A673 (cell line): Measurements from ENCODE around the gene ANKRD50. TPM values are rescaled to one million over a fixed set of nuclear protein-coding genes. Genes with fewer than 3 reads are reported as not detected.
A peak's percentile ranks its signal among the peaks of the same experiment; 100 is the strongest.

Experiments used
- BruUV-seq: library from RNA; stranded (reverse); fragments of 400-500 nt; replicated peaks from 2 replicates; lab custom pipeline; 2021; lab: Mats Ljungman, UMichigan
- CTCF ChIA-PET: fragments of 300-600 bp; sonication (Branson Sonifier 250); formaldehyde crosslinking; loops from one replicate; lab custom pipeline; 2022; ENCODE audit warnings: antibody characterized with exemption; lab: Charles Lee
- POLR2A ChIA-PET: fragments of 300-600 bp; sonication (Branson Sonifier 250); formaldehyde crosslinking; loops from one replicate; lab custom pipeline; 2022; ENCODE audit warnings: antibody characterized with exemption; ENCODE audit not compliant: low non-redundant PET; lab: Charles Lee
- DNase-seq: peaks from one replicate; pipeline ENCODE4 v3.0.0-alpha.2; 2015; ENCODE audit warnings: low spot score
- H3K27ac ChIP-seq: fragments of 200-600 bp; sonication (generic); 2 replicates; pipeline ENCODE4 v1.5.1; 2016; ENCODE audit warnings: mixed run types, low read depth, mild to moderate bottlenecking, mixed read lengths, antibody characterized with exemption, low read length; ENCODE audit not compliant: poor library complexity, severe bottlenecking
- H3K27me3 ChIP-seq: fragments of 200-600 bp; sonication (generic); replicated peaks from 2 replicates; pipeline ENCODE4 v1.6.1; 2017; ENCODE audit warnings: mixed run types, low read depth, mild to moderate bottlenecking, mixed read lengths, antibody characterized with exemption, low read length; ENCODE audit not compliant: insufficient read depth, poor library complexity
- H3K36me3 ChIP-seq: fragments of 200-600 bp; sonication (generic); 2 replicates; pipeline ENCODE4 v1.6.1; 2016; ENCODE audit warnings: mixed run types, mild to moderate bottlenecking, mixed read lengths, antibody characterized with exemption, low read length; ENCODE audit not compliant: insufficient read depth, poor library complexity, severe bottlenecking
- H3K4me1 ChIP-seq: fragments of 200-600 bp; sonication (generic); 2 replicates; pipeline ENCODE4 v1.6.1; 2017; ENCODE audit warnings: mixed run types, mild to moderate bottlenecking, mixed read lengths, antibody characterized with exemption, low read length; ENCODE audit not compliant: insufficient read depth, poor library complexity, severe bottlenecking
- H3K4me3 ChIP-seq: fragments of 200-600 bp; sonication (generic); 2 replicates; pipeline ENCODE4 v1.5.1; 2016; ENCODE audit warnings: low read depth, mixed run types, mild to moderate bottlenecking, mixed read lengths, low read length; ENCODE audit not compliant: poor library complexity, severe bottlenecking
- H3K9me3 ChIP-seq: fragments of 200-600 bp; sonication (generic); 2 replicates; pipeline ENCODE4 v1.6.1; 2016; ENCODE audit warnings: mixed run types, low read depth, mild to moderate bottlenecking, mixed read lengths, antibody characterized with exemption, low read length; ENCODE audit not compliant: poor library complexity, severe bottlenecking
- EZH2 ChIP-seq: fragments of 200-600 bp; sonication (generic); IDR thresholded peaks from 2 replicates; pipeline ENCODE4 v1.6.1; 2017; ENCODE audit warnings: borderline replicate concordance, low read depth, mild to moderate bottlenecking, mixed read lengths, antibody characterized with exemption, low read length; ENCODE audit not compliant: poor library complexity, severe bottlenecking
- intact Hi-C: fragments of 100-400 bp; cut with micrococcal nuclease; formaldehyde crosslinking; loops from one replicate; pipeline ENCODE4 v1.10.0; 2022; ENCODE audit not compliant: unreplicated experiment
- total RNA-seq: library from RNA; stranded (reverse); gene quantifications from 2 replicates; pipeline ENCODE4 v1.2.3, GENCODE V29; 2021
- TF ChIP-seq, protein P1 (sequence below): fragments of 300-800, 200-600 bp; sonication (generic); conservative IDR thresholded peaks from 2 replicates; pipeline ENCODE4 v1.5.1; 2017; ENCODE audit warnings: low read depth, mild to moderate bottlenecking, antibody characterized with exemption, low read length, moderate library complexity, mixed read lengths

The ANKRD50 gene
- total RNA-seq, 1 experiment from 2014 or later = 18.4 TPM

DNA sequence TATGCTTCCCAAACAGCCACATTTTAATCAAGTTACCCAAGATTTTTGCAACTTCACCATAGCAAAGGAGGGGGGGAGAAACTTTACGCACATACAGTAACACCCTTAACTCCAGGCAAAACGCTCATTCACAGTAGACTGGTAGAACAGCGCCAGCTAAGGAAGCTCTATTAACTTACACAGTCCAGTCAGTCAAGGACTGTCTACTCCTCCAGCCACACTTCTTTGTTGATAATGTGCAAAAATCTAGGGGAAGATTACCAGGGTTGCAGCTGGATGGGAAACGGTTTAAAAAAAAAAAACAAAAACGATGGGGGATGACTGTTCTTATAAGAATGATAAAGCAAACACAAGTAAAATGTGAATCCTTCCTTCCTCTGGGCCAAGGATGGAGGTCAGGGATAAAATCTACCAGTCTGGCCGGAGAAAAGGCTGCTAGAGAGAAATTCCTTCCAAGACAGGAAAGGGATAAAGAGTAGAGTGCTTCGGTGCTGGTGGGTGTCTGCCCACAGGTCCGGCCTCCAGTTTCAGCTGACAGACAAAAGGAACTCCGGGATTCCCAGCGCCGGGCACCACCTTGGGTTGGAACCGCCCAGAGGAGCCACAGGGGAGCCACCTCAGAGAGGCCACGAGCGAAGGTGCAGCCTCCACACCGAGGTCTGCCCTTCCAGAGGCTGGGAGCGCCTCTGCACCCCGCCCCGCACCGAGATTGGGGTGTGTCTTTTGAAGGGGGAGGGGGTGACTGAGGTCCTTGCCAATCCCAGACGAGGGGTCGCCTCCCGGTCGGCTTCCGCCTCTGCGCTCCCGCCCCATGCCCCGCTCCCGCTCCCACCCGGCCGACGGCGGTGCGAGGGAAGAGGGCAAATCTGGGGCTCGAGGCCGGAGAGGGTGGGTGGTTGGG lies 811 bp downstream of the ANKRD50 start:
- BruUV-seq = no TSS peak
- intact Hi-C loops = loop anchor here (2.0 to 10.0 kb wide), 4 partner anchors 233 to 531 kb away; no protein-coding TSS in a partner anchor
- peak; percentile 62 for DNase-seq
- ChIA-PET POLR2A (interaction anchor here (0.5 kb wide), 1 partner anchor 27 kb away, joined by 7 read pairs; no protein-coding TSS in a partner anchor), CTCF (no interaction called here)
- Histone ChIP-seq H3K27me3 (no peaks in the 10 kb centered on the region), H3K27ac (peak overlapping the region; percentile 89), H3K9me3 (no peaks in the 10 kb centered on the region), H3K36me3 (peaks cover 5% of the 10 kb centered on the region), H3K4me3 (peak overlapping the region; percentile 92), H3K4me1 (peaks cover 21% of the 10 kb centered on the region)
- no peak for TF ChIP-seq EZH2
- TF ChIP-seq, protein P1, sequence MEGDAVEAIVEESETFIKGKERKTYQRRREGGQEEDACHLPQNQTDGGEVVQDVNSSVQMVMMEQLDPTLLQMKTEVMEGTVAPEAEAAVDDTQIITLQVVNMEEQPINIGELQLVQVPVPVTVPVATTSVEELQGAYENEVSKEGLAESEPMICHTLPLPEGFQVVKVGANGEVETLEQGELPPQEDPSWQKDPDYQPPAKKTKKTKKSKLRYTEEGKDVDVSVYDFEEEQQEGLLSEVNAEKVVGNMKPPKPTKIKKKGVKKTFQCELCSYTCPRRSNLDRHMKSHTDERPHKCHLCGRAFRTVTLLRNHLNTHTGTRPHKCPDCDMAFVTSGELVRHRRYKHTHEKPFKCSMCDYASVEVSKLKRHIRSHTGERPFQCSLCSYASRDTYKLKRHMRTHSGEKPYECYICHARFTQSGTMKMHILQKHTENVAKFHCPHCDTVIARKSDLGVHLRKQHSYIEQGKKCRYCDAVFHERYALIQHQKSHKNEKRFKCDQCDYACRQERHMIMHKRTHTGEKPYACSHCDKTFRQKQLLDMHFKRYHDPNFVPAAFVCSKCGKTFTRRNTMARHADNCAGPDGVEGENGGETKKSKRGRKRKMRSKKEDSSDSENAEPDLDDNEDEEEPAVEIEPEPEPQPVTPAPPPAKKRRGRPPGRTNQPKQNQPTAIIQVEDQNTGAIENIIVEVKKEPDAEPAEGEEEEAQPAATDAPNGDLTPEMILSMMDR = peak; percentile 42; the same call in 1 of the 2 replicates

DNA sequence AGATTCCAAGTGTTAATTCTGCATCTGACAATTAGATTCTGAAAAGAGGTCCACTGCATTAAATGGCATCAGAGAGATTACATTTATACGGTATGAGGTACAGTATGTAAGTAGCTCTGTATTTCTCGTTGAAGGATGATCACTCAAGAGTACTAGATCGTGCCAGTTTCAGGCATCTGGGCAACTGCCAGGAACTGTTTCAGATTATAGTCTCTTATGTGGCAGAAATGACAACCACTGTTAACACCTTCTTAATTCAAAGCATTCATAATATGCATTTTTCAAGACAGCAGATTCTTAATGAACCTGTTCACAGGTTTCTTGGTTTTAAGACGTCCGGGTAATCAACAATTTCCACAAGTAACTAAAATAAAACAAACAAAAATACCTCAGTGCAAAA lies 1.6 kb downstream of the ANKRD50 start:
- no peak for TF ChIP-seq EZH2
- TF ChIP-seq, protein P1 = no peak
- Histone ChIP-seq H3K27me3 (no peaks in the 10 kb centered on the region), H3K9me3 (no peaks in the 10 kb centered on the region), H3K4me1 (peaks cover 21% of the 10 kb centered on the region), H3K27ac (no peak overlapping the region), H3K4me3 (peak overlapping the region; percentile 92), H3K36me3 (peaks cover 8% of the 10 kb centered on the region)
- ChIA-PET POLR2A (interaction anchor here (0.5 kb wide), 1 partner anchor 26 kb away, joined by 7 read pairs; no protein-coding TSS in a partner anchor), CTCF (no interaction called here)
- intact Hi-C loops = loop anchor here (2.0 to 10.0 kb wide), 4 partner anchors 234 to 531 kb away; no protein-coding TSS in a partner anchor
- DNase-seq = no peak
- BruUV-seq = no TSS peak

DNA sequence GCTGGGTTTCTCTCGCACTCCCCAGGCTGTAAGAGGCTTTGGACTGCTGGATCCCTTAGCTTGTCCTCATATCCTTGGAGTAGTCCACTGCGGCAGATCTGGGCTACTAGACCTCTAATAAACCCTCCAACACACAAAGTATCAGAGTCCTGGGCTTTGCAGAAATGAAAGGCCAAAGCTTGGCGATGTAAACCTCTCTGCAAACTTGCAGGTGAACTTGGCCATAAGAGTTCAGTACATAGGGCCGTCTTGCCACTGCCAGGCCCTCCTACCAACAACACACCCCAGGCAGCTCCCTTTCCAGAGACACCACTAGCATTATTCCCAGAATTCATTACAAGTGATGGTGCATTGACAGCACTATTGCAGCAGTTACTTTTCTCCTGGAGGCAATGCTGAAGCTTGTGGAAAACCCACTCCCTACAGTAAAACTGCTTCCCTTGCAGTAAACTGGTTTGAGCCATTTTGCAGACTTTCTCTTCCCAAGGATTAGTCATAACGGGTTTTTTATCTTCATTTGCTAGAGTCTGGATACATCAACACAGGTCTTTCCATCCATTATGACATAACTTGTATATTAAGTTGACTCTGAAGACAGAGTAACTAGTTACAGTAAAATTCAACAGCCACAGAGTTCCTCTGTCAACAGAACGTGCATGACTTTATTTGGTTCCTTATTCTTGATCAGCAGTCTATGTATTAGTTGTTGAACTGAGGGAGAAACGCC lies 2.4 kb downstream of the ANKRD50 start:
- TSS peak; percentile 27 for BruUV-seq
- POLR2A ChIA-PET = no interaction called here
- DNase-seq = no peak
- peaks cover 21% of the 10 kb centered on the region for H3K4me1 ChIP-seq
- no peaks in the 10 kb centered on the region for H3K9me3 ChIP-seq
- peak overlapping the region; percentile 92 for H3K4me3 ChIP-seq
- peaks cover 14% of the 10 kb centered on the region for H3K36me3 ChIP-seq
- H3K27ac ChIP-seq = no peak overlapping the region
- no peaks in the 10 kb centered on the region for H3K27me3 ChIP-seq
- CTCF ChIA-PET = no interaction called here
- intact Hi-C loops = loop anchor here (2.0 to 10.0 kb wide), 4 partner anchors 235 to 532 kb away; no protein-coding TSS in a partner anchor
- TF ChIP-seq, protein P1 = no peak
- TF ChIP-seq EZH2 = no peak
